LoVo (cell line): Measurements from ENCODE around the gene LCAT.
A peak's percentile ranks its signal among the peaks of the same experiment; 100 is the strongest.

Experiments used
- DNase-seq: peaks from one replicate; pipeline ENCODE4 v3.0.0-alpha.2; 2016; ENCODE audit warnings: low spot score

The LCAT gene

DNA sequence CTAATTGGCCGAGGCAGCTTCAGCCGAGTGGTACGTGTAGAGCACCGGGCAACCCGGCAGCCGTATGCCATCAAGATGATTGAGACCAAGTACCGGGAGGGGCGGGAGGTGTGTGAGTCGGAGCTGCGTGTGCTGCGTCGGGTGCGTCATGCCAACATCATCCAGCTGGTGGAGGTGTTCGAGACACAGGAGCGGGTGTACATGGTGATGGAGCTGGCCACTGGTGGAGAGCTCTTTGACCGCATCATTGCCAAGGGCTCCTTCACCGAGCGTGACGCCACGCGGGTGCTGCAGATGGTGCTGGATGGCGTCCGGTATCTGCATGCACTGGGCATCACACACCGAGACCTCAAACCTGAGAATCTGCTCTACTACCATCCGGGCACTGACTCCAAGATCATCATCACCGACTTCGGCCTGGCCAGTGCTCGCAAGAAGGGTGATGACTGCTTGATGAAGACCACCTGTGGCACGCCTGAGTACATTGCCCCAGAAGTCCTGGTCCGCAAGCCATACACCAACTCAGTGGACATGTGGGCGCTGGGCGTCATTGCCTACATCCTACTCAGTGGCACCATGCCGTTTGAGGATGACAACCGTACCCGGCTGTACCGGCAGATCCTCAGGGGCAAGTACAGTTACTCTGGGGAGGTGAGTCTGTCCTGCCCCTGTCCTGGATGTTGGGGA is 34.7 kb downstream of the LCAT start:
- no peak for DNase-seq

GRCh38 chr16:67907397-67908180 is 36.3 kb downstream of the LCAT start:
- DNase-seq: no peak

DNA sequence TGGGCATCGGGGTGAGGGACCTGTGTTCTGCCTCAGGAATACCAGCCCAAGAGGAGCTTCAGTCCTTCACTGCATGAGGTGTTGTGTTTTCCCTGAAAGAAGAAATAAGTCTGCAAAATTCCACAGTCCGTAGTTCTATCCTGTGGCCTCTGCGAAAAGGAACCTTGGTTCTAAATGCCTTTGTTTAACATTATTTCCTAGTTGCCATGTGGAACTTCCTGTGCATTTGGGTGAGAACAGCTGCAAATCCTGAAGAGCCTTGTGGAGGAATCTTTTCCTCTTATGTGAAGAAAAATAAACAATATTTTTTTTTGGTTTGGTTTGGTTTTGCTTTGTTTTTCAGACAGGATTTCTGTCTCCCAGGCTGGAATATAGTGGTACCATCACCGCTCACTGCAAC is 41.1 kb downstream of the LCAT start:
- no peak for DNase-seq

GRCh38 chr16:67901734-67902133 is 42.2 kb downstream of the LCAT start:
- DNase-seq: no peak

DNA sequence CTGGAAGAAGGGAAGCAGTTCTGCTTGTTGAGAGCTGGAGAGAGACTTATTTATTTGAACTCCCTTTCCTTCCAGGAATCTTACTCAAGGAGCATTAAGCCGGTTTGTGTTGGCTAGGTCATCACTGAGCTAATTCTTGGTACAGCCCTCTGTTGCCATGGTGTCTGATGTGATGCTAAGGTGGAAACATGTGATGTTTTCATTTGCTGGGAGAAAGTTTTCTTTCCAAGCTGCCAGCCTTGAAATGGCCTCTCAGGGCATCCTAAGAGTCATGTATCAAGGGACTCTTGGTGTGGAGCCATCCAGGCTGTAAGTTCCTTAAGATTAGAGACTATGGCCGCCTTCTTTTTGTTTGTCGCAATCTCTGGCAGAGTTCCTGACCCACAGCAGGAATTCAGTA is 46.7 kb downstream of the LCAT start:
- DNase-seq: no peak

GRCh38 chr16:67893743-67894399 is 50.0 kb downstream of the LCAT start:
- DNase-seq: no peak

DNA sequence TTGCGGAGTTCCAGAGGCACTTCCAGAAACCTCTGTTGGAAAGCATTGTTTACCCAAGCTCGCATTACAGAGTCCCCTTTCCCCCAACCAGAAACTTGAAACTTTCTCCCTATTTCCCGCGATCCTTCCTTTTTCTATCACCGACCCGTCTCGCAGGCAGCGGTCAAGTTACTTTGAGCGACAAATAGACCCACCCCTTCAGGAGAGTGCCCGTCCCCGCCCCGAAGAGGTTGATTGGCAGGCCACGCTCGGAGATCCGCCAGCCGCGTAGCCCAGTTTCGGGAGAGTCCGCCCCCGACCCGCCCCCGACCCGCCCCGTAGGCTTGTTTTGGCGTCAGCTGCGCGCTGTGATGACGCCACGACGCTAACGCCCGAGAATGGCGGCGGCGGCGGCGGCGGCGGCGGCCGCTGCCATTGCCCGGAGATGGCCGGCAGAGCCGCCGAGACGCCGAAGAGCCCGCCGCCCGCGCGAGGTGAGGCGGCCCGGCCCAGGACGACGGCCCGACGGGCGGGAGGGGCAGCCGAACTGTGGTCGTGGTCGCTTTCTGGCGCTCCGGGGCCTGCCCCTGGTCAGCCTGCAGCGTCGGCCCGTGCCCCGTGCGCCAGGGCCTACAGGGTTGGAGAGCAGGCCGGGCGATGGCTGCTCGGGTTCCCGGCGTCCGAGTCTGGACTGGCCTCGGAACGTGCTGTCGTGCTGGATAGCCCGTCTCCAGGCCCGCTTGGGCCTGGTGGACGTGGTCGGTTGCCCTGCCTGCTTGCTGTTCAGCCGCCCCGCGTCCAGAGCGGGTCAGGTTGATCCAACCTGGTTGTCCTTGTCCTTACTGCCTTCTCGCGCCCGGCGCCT is 50.8 kb downstream of the LCAT start, which contains the start of gene PSKH1:
TSS of gene PSKH1 (plus strand) at position 356 of the 844 bp plus-strand sequence. CDS start 15,496 bp downstream, outside the sequence.
- DNase-seq: peak; percentile 96

DNA sequence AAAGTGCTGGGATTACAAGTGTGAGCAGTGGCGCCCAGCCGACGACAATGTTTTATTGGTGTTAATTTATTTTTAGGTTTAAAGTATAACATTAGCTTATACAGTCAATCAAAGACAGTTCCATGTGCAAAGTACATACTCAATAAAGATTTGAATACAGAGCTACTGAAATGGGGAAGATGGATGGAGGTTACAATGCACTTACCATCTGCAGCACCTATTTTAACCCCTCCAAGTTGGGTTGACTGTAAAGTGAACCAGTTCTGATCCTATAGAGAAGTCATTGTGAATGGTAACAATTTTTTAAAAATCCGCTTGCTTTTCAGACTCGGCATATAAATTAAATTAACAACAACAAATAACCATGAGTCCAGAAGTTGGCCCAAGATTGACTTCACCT is 51.5 kb downstream of the LCAT start:
- no peak for DNase-seq
